SU-DHL-6 (cell line): ENCODE results near the gene TSPAN8.

Experiments
- H2AFZ ChIP-seq: fragments of 200-600 bp; sonication (generic); 2 replicates; pipeline ENCODE4 v1.6.1; 2014; ENCODE audit warnings: low read depth, mild to moderate bottlenecking, moderate library complexity, mixed read lengths, antibody characterized with exemption, low read length; ENCODE audit not compliant: severe bottlenecking
- H3F3A ChIP-seq: fragments of 200-600 bp; shearing (Covaris generic); 2 replicates; pipeline ENCODE4 v1.6.0; 2016; ENCODE audit warnings: antibody characterized with exemption, mild to moderate bottlenecking; ENCODE audit not compliant: insufficient read depth
- H3K27ac ChIP-seq: fragments of 200-600 bp; sonication (generic); 2 replicates; pipeline ENCODE4 v1.5.1; 2016; ENCODE audit warnings: low read depth, mild to moderate bottlenecking, low read length, moderate library complexity, mixed read lengths
- H3K27me3 ChIP-seq: fragments of 200-600 bp; sonication (generic), shearing (Covaris generic); 2 replicates; pipeline ENCODE4 v1.6.0; 2014; ENCODE audit warnings: mild to moderate bottlenecking, low read length
- H3K36me3 ChIP-seq: fragments of 200-600 bp; sonication (generic); 2 replicates; pipeline ENCODE4 v1.6.1; 2014; ENCODE audit warnings: mild to moderate bottlenecking, low read length, mixed read lengths
- H3K4me2 ChIP-seq: fragments of 300-600, 200-600 bp; shearing (Covaris generic), sonication (generic); 2 replicates; pipeline ENCODE4 v1.6.0; 2014; ENCODE audit warnings: low read length, low read depth, mild to moderate bottlenecking; ENCODE audit not compliant: poor library complexity, severe bottlenecking
- H3K4me3 ChIP-seq: fragments of 200-600 bp; sonication (generic); 2 replicates; pipeline ENCODE4 v1.5.1; 2014; ENCODE audit warnings: antibody characterized with exemption, low read length, mild to moderate bottlenecking, mixed read lengths; ENCODE audit not compliant: insufficient read depth, poor library complexity, severe bottlenecking
- H3K79me2 ChIP-seq: fragments of 200-600 bp; sonication (generic); 2 replicates; pipeline ENCODE4 v1.6.1; 2014; ENCODE audit warnings: mild to moderate bottlenecking, low read length, moderate library complexity; ENCODE audit not compliant: insufficient read depth
- H3K9ac ChIP-seq: fragments of 200-600 bp; sonication (generic); 2 replicates; pipeline ENCODE4 v1.7.0; 2014; ENCODE audit warnings: mild to moderate bottlenecking, low read length
- H3K9me2 ChIP-seq: fragments of 200-600 bp; sonication (generic); replicated peaks from 2 replicates; pipeline ENCODE4 v1.6.1; 2014; ENCODE audit warnings: low read length; ENCODE audit not compliant: insufficient read depth
- H3K9me3 ChIP-seq: fragments of 200-600 bp; sonication (generic); 2 replicates; pipeline ENCODE4 v1.6.1; 2014; ENCODE audit warnings: low read length, mixed read lengths; ENCODE audit not compliant: insufficient read depth
- H4K20me1 ChIP-seq: fragments of 200-600 bp; sonication (generic); 2 replicates; pipeline ENCODE4 v1.6.1; 2014; ENCODE audit warnings: low read depth, mild to moderate bottlenecking, antibody characterized with exemption, low read length, moderate library complexity, mixed read lengths
- EZH2phosphoT487 ChIP-seq: fragments of 200-600 bp; sonication (generic), shearing (Covaris generic); conservative IDR thresholded peaks from 2 replicates; pipeline ENCODE4 v1.6.1; 2018; ENCODE audit warnings: mild to moderate bottlenecking, antibody characterized with exemption, low read length, moderate library complexity, mixed read lengths
- TF ChIP-seq, protein P1 (sequence below): fragments of 200-600 bp; sonication (generic); IDR thresholded peaks from one replicate; pipeline ENCODE4 v1.5.1; 2017; ENCODE audit warnings: antibody characterized with exemption, mild to moderate bottlenecking, low read length, moderate library complexity; ENCODE audit not compliant: insufficient read depth, poor library complexity, severe bottlenecking

The TSPAN8 gene

DNA sequence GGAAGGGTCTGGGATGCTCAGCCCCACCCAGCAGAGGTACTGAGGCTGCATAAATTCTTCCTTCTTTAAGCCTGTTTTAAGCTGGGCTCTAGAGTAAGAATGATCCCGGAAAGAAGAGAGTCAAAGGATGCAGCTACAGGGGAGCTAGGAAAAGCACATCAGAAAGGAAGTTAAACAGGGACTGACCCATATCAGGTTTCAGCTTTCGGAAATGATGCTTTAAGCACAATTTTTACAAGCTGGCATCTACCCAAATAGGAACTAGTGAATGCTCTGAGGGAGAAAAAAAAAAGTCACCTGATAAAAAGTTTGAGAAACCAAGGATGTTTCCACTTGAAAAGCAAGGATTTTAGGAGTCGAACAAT is 22.0 kb downstream of the TSPAN8 start:
- H3K4me2 ChIP-seq = no peak overlapping the region
- no peak for TF ChIP-seq EZH2phosphoT487
- TF ChIP-seq, protein P1, sequence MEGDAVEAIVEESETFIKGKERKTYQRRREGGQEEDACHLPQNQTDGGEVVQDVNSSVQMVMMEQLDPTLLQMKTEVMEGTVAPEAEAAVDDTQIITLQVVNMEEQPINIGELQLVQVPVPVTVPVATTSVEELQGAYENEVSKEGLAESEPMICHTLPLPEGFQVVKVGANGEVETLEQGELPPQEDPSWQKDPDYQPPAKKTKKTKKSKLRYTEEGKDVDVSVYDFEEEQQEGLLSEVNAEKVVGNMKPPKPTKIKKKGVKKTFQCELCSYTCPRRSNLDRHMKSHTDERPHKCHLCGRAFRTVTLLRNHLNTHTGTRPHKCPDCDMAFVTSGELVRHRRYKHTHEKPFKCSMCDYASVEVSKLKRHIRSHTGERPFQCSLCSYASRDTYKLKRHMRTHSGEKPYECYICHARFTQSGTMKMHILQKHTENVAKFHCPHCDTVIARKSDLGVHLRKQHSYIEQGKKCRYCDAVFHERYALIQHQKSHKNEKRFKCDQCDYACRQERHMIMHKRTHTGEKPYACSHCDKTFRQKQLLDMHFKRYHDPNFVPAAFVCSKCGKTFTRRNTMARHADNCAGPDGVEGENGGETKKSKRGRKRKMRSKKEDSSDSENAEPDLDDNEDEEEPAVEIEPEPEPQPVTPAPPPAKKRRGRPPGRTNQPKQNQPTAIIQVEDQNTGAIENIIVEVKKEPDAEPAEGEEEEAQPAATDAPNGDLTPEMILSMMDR = no peak
- H3K27ac ChIP-seq = no peak overlapping the region
- H3K9me3 ChIP-seq = no peaks in the 10 kb centered on the region
- H4K20me1 ChIP-seq = no peaks in the 10 kb centered on the region
- H3K27me3 ChIP-seq = no peaks in the 10 kb centered on the region
- H3F3A ChIP-seq = no peaks in the 10 kb centered on the region
- H3K79me2 ChIP-seq = no peaks in the 10 kb centered on the region
- H3K9me2 ChIP-seq = no peaks in the 10 kb centered on the region
- H3K4me3 ChIP-seq = no peak overlapping the region
- no peak overlapping the region for H3K9ac ChIP-seq
- no peak overlapping the region for H2AFZ ChIP-seq
- no peaks in the 10 kb centered on the region for H3K36me3 ChIP-seq

- Histone ChIP-seq H3K4me2 (no peak overlapping the region), H3K36me3 (no peaks in the 10 kb centered on the region), H3K9ac (no peak overlapping the region), H3K9me2 (no peaks in the 10 kb centered on the region), H3K4me3 (no peak overlapping the region), H2AFZ (no peak overlapping the region), H3K79me2 (no peaks in the 10 kb centered on the region), H3F3A (no peaks in the 10 kb centered on the region), H3K9me3 (no peaks in the 10 kb centered on the region), H3K27me3 (no peaks in the 10 kb centered on the region), H3K27ac (no peak overlapping the region), H4K20me1 (no peaks in the 10 kb centered on the region)
- TF ChIP-seq EZH2phosphoT487 = no peak
- TF ChIP-seq, protein P1 = no peak
Observed at GRCh38 chr12:71135077-71135811, 22.6 kb downstream of the TSPAN8 start.

- TF ChIP-seq, protein P1 = no peak
- no peak for TF ChIP-seq EZH2phosphoT487
- H3K9ac ChIP-seq = no peak overlapping the region
- no peaks in the 10 kb centered on the region for H4K20me1 ChIP-seq
- H2AFZ ChIP-seq = no peak overlapping the region
- H3K4me3 ChIP-seq = no peak overlapping the region
- H3F3A ChIP-seq = no peaks in the 10 kb centered on the region
- no peak overlapping the region for H3K27ac ChIP-seq
- no peaks in the 10 kb centered on the region for H3K36me3 ChIP-seq
- H3K79me2 ChIP-seq = no peaks in the 10 kb centered on the region
- H3K27me3 ChIP-seq = no peaks in the 10 kb centered on the region
- no peaks in the 10 kb centered on the region for H3K9me2 ChIP-seq
- no peaks in the 10 kb centered on the region for H3K9me3 ChIP-seq
- H3K4me2 ChIP-seq = no peak overlapping the region
Observed at GRCh38 chr12:71134405-71134804, 23.4 kb downstream of the TSPAN8 start.
